ENCODE measurements around the gene BLTP1.

The BLTP1 gene

GRCh38 chr4:122150931-122151330, 1.2 kb upstream of the BLTP1 start:
- Histone ChIP-seq H3K4me3 (ENCODE audit: insufficient read depth, low read length, poor library complexity, severe bottlenecking) (no peak overlapping the region), H3K4me2 (ENCODE audit: low read depth, low read length, poor library complexity, severe bottlenecking) (peak overlapping the region; percentile 15), H3K27me3 (ENCODE audit: low read length) (no peaks in the 10 kb centered on the region)

DNA sequence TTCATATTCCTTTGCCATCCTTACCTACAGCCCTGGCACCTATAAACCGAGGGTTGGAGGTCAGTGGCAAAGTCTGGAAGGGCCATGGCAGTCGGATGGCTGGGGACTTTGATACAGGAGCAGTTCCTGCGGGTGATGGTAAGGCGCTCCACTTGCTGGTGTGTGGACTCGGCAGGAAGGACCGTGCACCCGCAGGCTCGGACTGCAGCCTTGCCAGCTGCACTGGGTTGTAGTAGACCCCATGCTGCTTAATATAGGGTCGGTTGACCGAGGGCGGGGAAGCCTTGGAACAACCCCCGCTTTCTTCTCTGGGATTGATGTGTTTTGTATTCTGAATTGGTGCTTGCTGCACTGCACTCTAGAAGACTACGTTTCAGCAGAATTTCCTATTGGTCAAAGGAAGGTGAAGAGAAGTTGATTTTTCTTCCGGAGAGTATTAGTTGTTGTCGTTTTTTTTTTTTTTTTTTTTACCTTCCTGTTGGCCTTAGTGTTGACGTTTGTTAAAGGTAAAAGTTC, 638 bp downstream of the BLTP1 start:
- Histone ChIP-seq H3K9ac (ENCODE audit: low read length) (peak overlapping the region; percentile 77), H4K20me1 (ENCODE audit: low read depth, low read length) (no peaks in the 10 kb centered on the region), H2AFZ (ENCODE audit: low read depth, low read length, severe bottlenecking) (peak overlapping the region; percentile 43), H3K36me3 (ENCODE audit: low read length) (no peaks in the 10 kb centered on the region), H3K4me2 (ENCODE audit: low read depth, low read length, poor library complexity, severe bottlenecking) (peak overlapping the region; percentile 81), H3F3A (ENCODE audit: insufficient read depth) (no peaks in the 10 kb centered on the region), H3K9me3 (ENCODE audit: insufficient read depth, low read length) (no peaks in the 10 kb centered on the region), H3K27ac (ENCODE audit: low read depth, low read length) (no peak overlapping the region; the same call in 1 of the 2 replicates), H3K27me3 (ENCODE audit: low read length) (no peaks in the 10 kb centered on the region), H3K9me2 (replicated peaks; ENCODE audit: insufficient read depth, low read length) (no peaks in the 10 kb centered on the region), H3K79me2 (ENCODE audit: insufficient read depth, low read length) (peaks cover 5% of the 10 kb centered on the region; the same call in 1 of the 2 replicates), H3K4me3 (ENCODE audit: insufficient read depth, low read length, poor library complexity, severe bottlenecking) (peak overlapping the region; percentile 83)
- TF ChIP-seq CTCF (IDR thresholded peaks at IDR 0.05; ENCODE audit: insufficient read depth, low read length, poor library complexity, severe bottlenecking) (no peak), EZH2phosphoT487 (conservative IDR thresholded peaks at IDR 0.05; ENCODE audit: low read length) (no peak)

More at GRCh38 chr4:122150931-122151330, 1.2 kb upstream of the BLTP1 start:
- Histone ChIP-seq H3K9me3 (ENCODE audit: insufficient read depth, low read length) (no peaks in the 10 kb centered on the region), H3K79me2 (ENCODE audit: insufficient read depth, low read length) (peaks cover 5% of the 10 kb centered on the region; the same call in 1 of the 2 replicates), H3K9me2 (replicated peaks; ENCODE audit: insufficient read depth, low read length) (no peaks in the 10 kb centered on the region), H3F3A (ENCODE audit: insufficient read depth) (no peaks in the 10 kb centered on the region), H3K36me3 (ENCODE audit: low read length) (no peaks in the 10 kb centered on the region), H3K27ac (ENCODE audit: low read depth, low read length) (no peak overlapping the region), H4K20me1 (ENCODE audit: low read depth, low read length) (no peaks in the 10 kb centered on the region), H2AFZ (ENCODE audit: low read depth, low read length, severe bottlenecking) (peak overlapping the region; percentile 59), H3K9ac (ENCODE audit: low read length) (no peak overlapping the region)
- TF ChIP-seq EZH2phosphoT487 (conservative IDR thresholded peaks at IDR 0.05; ENCODE audit: low read length) (no peak), CTCF (IDR thresholded peaks at IDR 0.05; ENCODE audit: insufficient read depth, low read length, poor library complexity, severe bottlenecking) (no peak)

- Histone ChIP-seq H3K9me3 (ENCODE audit: insufficient read depth, low read length) (no peaks in the 10 kb centered on the region), H4K20me1 (ENCODE audit: low read depth, low read length) (no peaks in the 10 kb centered on the region), H3K4me3 (ENCODE audit: insufficient read depth, low read length, poor library complexity, severe bottlenecking) (no peak overlapping the region), H3K4me2 (ENCODE audit: low read depth, low read length, poor library complexity, severe bottlenecking) (no peak overlapping the region), H3K27ac (ENCODE audit: low read depth, low read length) (no peak overlapping the region), H3K9ac (ENCODE audit: low read length) (no peak overlapping the region), H3K27me3 (ENCODE audit: low read length) (no peaks in the 10 kb centered on the region), H3K79me2 (ENCODE audit: insufficient read depth, low read length) (peaks cover 5% of the 10 kb centered on the region; the same call in 1 of the 2 replicates), H2AFZ (ENCODE audit: low read depth, low read length, severe bottlenecking) (no peak overlapping the region), H3K36me3 (ENCODE audit: low read length) (no peaks in the 10 kb centered on the region), H3K9me2 (replicated peaks; ENCODE audit: insufficient read depth, low read length) (no peaks in the 10 kb centered on the region), H3F3A (ENCODE audit: insufficient read depth) (no peaks in the 10 kb centered on the region)
- no peak for TF ChIP-seq EZH2phosphoT487 (conservative IDR thresholded peaks at IDR 0.05; ENCODE audit: low read length)
- TF ChIP-seq CTCF (IDR thresholded peaks at IDR 0.05; ENCODE audit: insufficient read depth, low read length, poor library complexity, severe bottlenecking) = no peak
Measured at GRCh38 chr4:122156819-122157218, 4.7 kb downstream of the BLTP1 start.

Data from SU-DHL-6 (cell line).